ENCODE data around the gene UBN2. TPM values are rescaled to one million over a fixed set of nuclear protein-coding genes. Genes with fewer than 3 reads are reported as not detected.

UBN2 gene
- total and polyA plus RNA-seq, 10 of the 15 experiments (the other 5 are each of a cell fraction or from before 2014, with no cell fraction given): 0.27 to 8.5 (median 2.5) TPM

GRCh38 chr7:139341058-139341775 is 110.2 kb downstream of the UBN2 start, which contains the start of gene FMC1 (continued):
- TF ChIP-seq SUPT20H (IDR thresholded peaks at IDR 0.05; ENCODE audit: borderline replicate concordance, control insufficient read depth, low read depth, low read length) (no peak), MAX (IDR thresholded peaks at IDR 0.05; ENCODE audit: low read depth, low read length) (0 out of 2 replicates have a peak, but pooled peaks have one; percentile 27), POLR2A (IDR thresholded peaks at IDR 0.05; ENCODE audit: low read depth, low read length) (peak; percentile 86), FOS (IDR thresholded peaks at IDR 0.05; ENCODE audit: borderline replicate concordance, extremely low read depth, insufficient read length) (no peak), YBX1 (IDR thresholded peaks at IDR 0.05) (no peak), RB1 (IDR thresholded peaks at IDR 0.05; ENCODE audit: borderline replicate concordance) (peak; percentile 59; the same call in 1 of the 2 replicates), POLR2AphosphoS2 (IDR thresholded peaks at IDR 0.05; ENCODE audit: low read depth, low read length) (peak; percentile 81), RUNX3 (IDR thresholded peaks at IDR 0.05; ENCODE audit: low read length) (no peak), MYB (IDR thresholded peaks at IDR 0.05; ENCODE audit: borderline replicate concordance, low read depth, low read length) (0 out of 2 replicates have a peak, but pooled peaks have one; percentile 11), SRF (IDR thresholded peaks at IDR 0.05; ENCODE audit: low read depth in 2 of 2, low read length in 2 of 2) (0 out of 4 replicates have a peak, but pooled peaks of 1 of the 2 experiments have one; percentile 67), BCLAF1 (IDR thresholded peaks at IDR 0.05) (peak; percentile 86), IRF4 (IDR thresholded peaks at IDR 0.05; ENCODE audit: low read depth, low read length) (0 out of 2 replicates have a peak, but pooled peaks have one; percentile 7), NR2C2 (IDR thresholded peaks at IDR 0.05; ENCODE audit: borderline replicate concordance, control insufficient read depth, insufficient read length, low read depth) (no peak), ZNF24 (IDR thresholded peaks at IDR 0.05) (no peak), KDM1A (IDR thresholded peaks at IDR 0.05; ENCODE audit: borderline replicate concordance) (no peak), JUNB (IDR thresholded peaks at IDR 0.05) (no peak), E4F1 (IDR thresholded peaks at IDR 0.05; ENCODE audit: borderline replicate concordance, partially characterized antibody) (peak; percentile 52), ZNF622 (IDR thresholded peaks at IDR 0.05) (no peak), MLLT1 (IDR thresholded peaks at IDR 0.05) (no peak), ATF7 (IDR thresholded peaks at IDR 0.05; ENCODE audit: low read depth) (peak; percentile 97), ZBTB33 (IDR thresholded peaks at IDR 0.05) (no peak)
